ENCODE measurements around the gene SPARCL1. TPM values are rescaled to one million over a fixed set of nuclear protein-coding genes. Genes with fewer than 3 reads are reported as not detected.

SPARCL1 gene
- total and polyA plus RNA-seq, 2 of the 13 experiments (the other 11 are each of a cell fraction or from before 2014, with no cell fraction given), result 0.04 TPM; not detected in 1

GRCh38 chr4:87426865-87427517 is 102.2 kb downstream of the SPARCL1 start (continued):
- no peak for TF ChIP-seq DNMT1 (CRISPR knock-in tag; IDR thresholded peaks at IDR 0.05)
- no peak for TF ChIP-seq E2F2 (CRISPR knock-in tag; IDR thresholded peaks at IDR 0.05; ENCODE audit: borderline replicate concordance)
- TF ChIP-seq ZNF709 (CRISPR knock-in tag; IDR thresholded peaks at IDR 0.05), result no peak
- no peak for TF ChIP-seq TSC22D2 (CRISPR knock-in tag; IDR thresholded peaks at IDR 0.05; ENCODE audit: borderline replicate concordance)

GRCh38 chr4:87425711-87426110 is 103.5 kb downstream of the SPARCL1 start:
- no TSS peak for BruUV-seq (replicated peaks)
- ATAC-seq, result no peak
- DNase-seq (ENCODE audit: low spot score), result no peak
- Histone ChIP-seq H3K27me3 (ENCODE audit: control insufficient read depth in 1 of 2, insufficient read depth in 2 of 2, low read length in 2 of 2) (no peaks in the 10 kb centered on the region; a peak in 1 of 5 replicates), H3K4me2 (ENCODE audit: low read depth, low read length) (no peak overlapping the region), H2AFZ (ENCODE audit: low read length) (no peak overlapping the region), H3K9ac (ENCODE audit: insufficient read depth, low read depth, low read length) (no peak overlapping the region), H3K36me3 (replicated peaks in 1 of 2; ENCODE audit: control insufficient read depth in 1 of 2, insufficient read depth in 2 of 2, low read length in 2 of 2) (no peaks in the 10 kb centered on the region), H3K4me3 (replicated peaks in 1 of 3; ENCODE audit: insufficient read depth in 1 of 3, low read depth in 2 of 3, low read length in 3 of 3) (no peak overlapping the region), H3K27ac (ENCODE audit: extremely low read length, insufficient read depth, low read length) (no peak overlapping the region), H4K20me1 (ENCODE audit: insufficient read depth, low read length) (0 out of 2 replicates have a peak, but pooled peaks cover 2% of the 10 kb centered on the region), H3K4me1 (ENCODE audit: insufficient read depth, low read length) (peaks cover 57% of the 10 kb centered on the region), H3K79me2 (ENCODE audit: insufficient read depth, low read length) (peaks cover 48% of the 10 kb centered on the region), H3K9me3 (ENCODE audit: low read length) (no peaks in the 10 kb centered on the region)
- WGBS (ENCODE audit: low lambda C conversion rate), result 100% methylated on average over 2 of the region's 2 CpGs
- CTCF ChIA-PET (ENCODE audit: low intra/inter-chr PET ratio, low total read pairs), result no interaction called here
- no peak for FAIRE-seq
- in situ Hi-C loops (cut with HindIII; ENCODE audit: extremely low pct_ligation_motif_present, low pct_unique_long_range_greater_than_20kb) (no loop called here), intact Hi-C loops (cut with micrococcal nuclease; ENCODE audit: unreplicated experiment) (loop anchor here (10.0 kb wide), 1 partner anchor 51 kb away; no protein-coding TSS in a partner anchor)
- POLR2A ChIA-PET, result interaction anchor here (9.6 kb wide), 1 partner anchor 37 kb away, joined by 172 read pairs; the partner anchor contains the start of gene HSD17B11
- TF ChIP-seq STAG1 (CRISPR knock-in tag; IDR thresholded peaks at IDR 0.05) (no peak), ZBTB33 (CRISPR knock-in tag; IDR thresholded peaks at IDR 0.05) (no peak), PAXIP1 (CRISPR knock-in tag; conservative IDR thresholded peaks at IDR 0.05) (no peak), ZNF687 (CRISPR knock-in tag; IDR thresholded peaks at IDR 0.05) (no peak), ARID2 (CRISPR knock-in tag; IDR thresholded peaks at IDR 0.05; ENCODE audit: borderline replicate concordance) (no peak), ZNF253 (CRISPR knock-in tag; IDR thresholded peaks at IDR 0.05; ENCODE audit: borderline replicate concordance) (no peak)
